ENCODE results near the gene RALA. TPM values are rescaled to one million over a fixed set of nuclear protein-coding genes. Genes with fewer than 3 reads are reported as not detected.

Gene RALA
- total RNA-seq, 1 experiment from 2014 or later, result 27.3 TPM

DNA sequence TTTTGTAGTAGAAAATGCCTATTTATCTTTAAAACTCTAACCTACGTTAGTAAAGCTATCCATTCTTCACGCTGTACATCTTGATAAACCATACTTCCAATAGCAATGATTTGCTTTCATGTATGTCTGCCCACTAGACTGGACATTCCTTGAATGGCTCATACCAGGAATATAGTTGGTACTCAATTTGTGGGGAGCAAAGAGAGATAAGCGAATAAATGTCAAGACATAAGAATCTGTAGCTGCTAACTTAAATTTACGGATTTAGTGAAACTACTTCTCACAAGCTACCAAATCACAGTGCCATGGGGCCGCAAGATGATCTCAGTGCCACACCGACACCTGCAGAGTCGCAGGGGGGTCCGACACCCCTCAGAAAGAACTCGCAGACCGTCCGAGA lies 763 bp upstream of the RALA start (continued):
- no peak for TF ChIP-seq ELF1 (IDR thresholded peaks at IDR 0.05; ENCODE audit: borderline replicate concordance, low read depth)
- TF ChIP-seq EZH2 (IDR thresholded peaks at IDR 0.05), result no peak
- no peak for TF ChIP-seq EZH2phosphoT487 (IDR thresholded peaks at IDR 0.05; ENCODE audit: borderline replicate concordance)
- TF ChIP-seq, protein P1, sequence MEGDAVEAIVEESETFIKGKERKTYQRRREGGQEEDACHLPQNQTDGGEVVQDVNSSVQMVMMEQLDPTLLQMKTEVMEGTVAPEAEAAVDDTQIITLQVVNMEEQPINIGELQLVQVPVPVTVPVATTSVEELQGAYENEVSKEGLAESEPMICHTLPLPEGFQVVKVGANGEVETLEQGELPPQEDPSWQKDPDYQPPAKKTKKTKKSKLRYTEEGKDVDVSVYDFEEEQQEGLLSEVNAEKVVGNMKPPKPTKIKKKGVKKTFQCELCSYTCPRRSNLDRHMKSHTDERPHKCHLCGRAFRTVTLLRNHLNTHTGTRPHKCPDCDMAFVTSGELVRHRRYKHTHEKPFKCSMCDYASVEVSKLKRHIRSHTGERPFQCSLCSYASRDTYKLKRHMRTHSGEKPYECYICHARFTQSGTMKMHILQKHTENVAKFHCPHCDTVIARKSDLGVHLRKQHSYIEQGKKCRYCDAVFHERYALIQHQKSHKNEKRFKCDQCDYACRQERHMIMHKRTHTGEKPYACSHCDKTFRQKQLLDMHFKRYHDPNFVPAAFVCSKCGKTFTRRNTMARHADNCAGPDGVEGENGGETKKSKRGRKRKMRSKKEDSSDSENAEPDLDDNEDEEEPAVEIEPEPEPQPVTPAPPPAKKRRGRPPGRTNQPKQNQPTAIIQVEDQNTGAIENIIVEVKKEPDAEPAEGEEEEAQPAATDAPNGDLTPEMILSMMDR (IDR thresholded peaks at IDR 0.05 in 2 of 3, conservative IDR thresholded peaks at IDR 0.05 in 1 of 3; ENCODE audit: borderline replicate concordance in 1 of 3, insufficient read depth in 1 of 3, low read depth in 2 of 3, low read length in 2 of 3), result no peak
- no peak for TF ChIP-seq POLR2A (IDR thresholded peaks at IDR 0.05; ENCODE audit: borderline replicate concordance, extremely low read depth, insufficient read depth, insufficient read length)
- no peak for TF ChIP-seq EGR1 (IDR thresholded peaks at IDR 0.05; ENCODE audit: low read depth)
- TF ChIP-seq TCF7L2 (IDR thresholded peaks at IDR 0.05; ENCODE audit: borderline replicate concordance, extremely low read depth, insufficient read depth, insufficient read length), result no peak
- no peak for TF ChIP-seq JUND (IDR thresholded peaks at IDR 0.05)
- TF ChIP-seq SIN3A (IDR thresholded peaks at IDR 0.05; ENCODE audit: low read depth), result no peak

DNA sequence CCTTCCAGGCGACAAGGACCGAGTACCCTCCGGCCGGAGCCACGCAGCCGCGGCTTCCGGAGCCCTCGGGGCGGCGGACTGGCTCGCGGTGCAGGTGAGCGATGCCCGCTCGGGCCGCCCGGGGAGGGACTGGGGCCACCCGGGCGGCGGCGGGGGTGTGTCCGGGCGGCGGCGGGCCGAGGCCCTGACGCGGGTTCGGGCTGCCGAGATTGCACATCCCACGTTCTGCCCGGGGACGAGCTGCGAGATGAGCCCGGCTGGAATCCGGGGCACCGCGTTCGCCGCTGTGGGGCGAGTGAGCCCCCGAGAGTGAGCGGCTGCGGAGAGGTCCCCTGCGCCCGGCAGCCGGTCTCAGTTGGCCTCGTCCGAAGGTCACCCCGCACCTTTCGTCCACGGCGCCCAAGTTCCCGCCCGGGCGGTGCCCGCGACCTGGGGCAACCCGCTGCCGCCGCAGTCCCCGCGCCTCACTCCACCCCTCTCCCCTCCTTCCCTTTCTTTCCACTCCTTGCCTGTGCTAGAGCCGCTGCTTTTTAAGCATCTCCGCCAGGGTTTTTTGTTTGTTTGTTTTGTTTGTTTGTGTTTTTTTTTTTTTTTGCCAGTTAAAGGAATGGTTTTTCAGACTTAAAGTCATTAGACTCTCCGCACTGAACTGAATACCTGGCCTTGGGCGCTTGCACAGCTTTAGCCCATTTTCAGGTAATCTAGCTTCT lies 515 bp downstream of the RALA start:
- no peak for TF ChIP-seq CBX3 (IDR thresholded peaks at IDR 0.05; ENCODE audit: low read depth)
- 0 out of 2 replicates have a peak, but pooled peaks have one; percentile 8 for TF ChIP-seq ZFX (IDR thresholded peaks at IDR 0.05)
- peak; percentile 70 for ATAC-seq
- DNase-seq (ENCODE audit: low read depth, low spot score), result no peak
- ChIA-PET RAD21 (ENCODE audit: low non-redundant PET in 1 of 2, low total read pairs in 2 of 2, uncharacterized antibody in 2 of 2, unreplicated experiment in 2 of 2) (no interaction called here), POLR2A (interaction anchor here (1.1 kb wide), 1 partner anchor 10 kb away, joined by 4 read pairs; no protein-coding TSS in a partner anchor), CTCF (interaction anchor here (2.1 kb wide), 1 partner anchor 44 kb away, joined by 9 read pairs; no protein-coding TSS in a partner anchor)
- H3K36me3 ChIP-seq (ENCODE audit: control insufficient read depth in 1 of 2, insufficient read depth in 2 of 2, low read length in 2 of 2), result no peaks in the 10 kb centered on the region
- peak overlapping the region; percentile 82 for H3K4me2 ChIP-seq (ENCODE audit: low read length)
- peaks cover 63% of the 10 kb centered on the region for H3K79me2 ChIP-seq (ENCODE audit: insufficient read depth, low read length)
- intact Hi-C loops (cut with micrococcal nuclease), result loop anchor here (5.0 kb wide), 1 partner anchor 123 kb away; no protein-coding TSS in a partner anchor
- H3K27ac ChIP-seq (ENCODE audit: low read depth, low read length), result peak overlapping the region; percentile 78
- H3K9me3 ChIP-seq (ENCODE audit: control insufficient read depth in 1 of 2, insufficient read depth in 1 of 2, low read depth in 1 of 2, low read length in 2 of 2), result no peaks in the 10 kb centered on the region
- BruUV-seq (replicated peaks), result no TSS peak
- H3K9me2 ChIP-seq (ENCODE audit: insufficient read depth), result no peaks in the 10 kb centered on the region
- H4K20me1 ChIP-seq (ENCODE audit: insufficient read depth), result no peaks in the 10 kb centered on the region
- peak overlapping the region; percentile 57 to 84 for H3K4me3 ChIP-seq (replicated peaks in 1 of 2; ENCODE audit: low read depth in 1 of 2, low read length in 2 of 2)
- peaks cover 11 to 19% of the 10 kb centered on the region in 2 experiments for H3K4me1 ChIP-seq (ENCODE audit: control insufficient read depth in 1 of 2, insufficient read depth in 2 of 2, low read length in 2 of 2)
- H2AFZ ChIP-seq (ENCODE audit: low read depth, low read length, poor library complexity, severe bottlenecking), result no peak overlapping the region
- peak overlapping the region; percentile 84 for H3K9ac ChIP-seq (ENCODE audit: low read length)
- no peaks in the 10 kb centered on the region for H3K27me3 ChIP-seq (ENCODE audit: insufficient read depth, low read length)
